PC-9 (cell line): ENCODE data around the gene IL1RAPL1.

ENCODE experiments used
- CTCF ChIP-seq: fragments of 200-600 bp; sonication (generic); conservative IDR thresholded peaks from 2 replicates; pipeline ENCODE4 v1.6.1; 2017; ENCODE audit warnings: mixed run types, antibody characterized with exemption, mild to moderate bottlenecking, moderate library complexity
- EZH2 ChIP-seq: fragments of 200-600 bp; sonication (generic); IDR thresholded peaks from 2 replicates; pipeline ENCODE4 v1.8.0; 2017; ENCODE audit warnings: antibody characterized with exemption, low read depth

- no peak for TF ChIP-seq CTCF
- no peak for TF ChIP-seq EZH2
Measured at GRCh38 chrX:28848707-28849106, 261.5 kb downstream of the IL1RAPL1 start.
